A673 (cell line): ENCODE measurements around the gene LPCAT2. TPM values are rescaled to one million over a fixed set of nuclear protein-coding genes. Genes with fewer than 3 reads are reported as not detected.

ENCODE experiments used
- BruUV-seq: library from RNA; stranded (reverse); fragments of 400-500 nt; replicated peaks from 2 replicates; lab custom pipeline; 2021; lab: Mats Ljungman, UMichigan
- CTCF ChIA-PET: fragments of 300-600 bp; sonication (Branson Sonifier 250); formaldehyde crosslinking; loops from one replicate; lab custom pipeline; 2022; ENCODE audit warnings: antibody characterized with exemption; lab: Charles Lee
- POLR2A ChIA-PET: fragments of 300-600 bp; sonication (Branson Sonifier 250); formaldehyde crosslinking; loops from one replicate; lab custom pipeline; 2022; ENCODE audit warnings: antibody characterized with exemption; ENCODE audit not compliant: low non-redundant PET; lab: Charles Lee
- DNase-seq: peaks from one replicate; pipeline ENCODE4 v3.0.0-alpha.2; 2015; ENCODE audit warnings: low spot score
- H3K27ac ChIP-seq: fragments of 200-600 bp; sonication (generic); 2 replicates; pipeline ENCODE4 v1.5.1; 2016; ENCODE audit warnings: mixed run types, low read depth, mild to moderate bottlenecking, mixed read lengths, antibody characterized with exemption, low read length; ENCODE audit not compliant: poor library complexity, severe bottlenecking
- H3K27me3 ChIP-seq: fragments of 200-600 bp; sonication (generic); replicated peaks from 2 replicates; pipeline ENCODE4 v1.6.1; 2017; ENCODE audit warnings: mixed run types, low read depth, mild to moderate bottlenecking, mixed read lengths, antibody characterized with exemption, low read length; ENCODE audit not compliant: insufficient read depth, poor library complexity
- H3K36me3 ChIP-seq: fragments of 200-600 bp; sonication (generic); 2 replicates; pipeline ENCODE4 v1.6.1; 2016; ENCODE audit warnings: mixed run types, mild to moderate bottlenecking, mixed read lengths, antibody characterized with exemption, low read length; ENCODE audit not compliant: insufficient read depth, poor library complexity, severe bottlenecking
- H3K4me1 ChIP-seq: fragments of 200-600 bp; sonication (generic); 2 replicates; pipeline ENCODE4 v1.6.1; 2017; ENCODE audit warnings: mixed run types, mild to moderate bottlenecking, mixed read lengths, antibody characterized with exemption, low read length; ENCODE audit not compliant: insufficient read depth, poor library complexity, severe bottlenecking
- H3K4me3 ChIP-seq: fragments of 200-600 bp; sonication (generic); 2 replicates; pipeline ENCODE4 v1.5.1; 2016; ENCODE audit warnings: low read depth, mixed run types, mild to moderate bottlenecking, mixed read lengths, low read length; ENCODE audit not compliant: poor library complexity, severe bottlenecking
- H3K9me3 ChIP-seq: fragments of 200-600 bp; sonication (generic); 2 replicates; pipeline ENCODE4 v1.6.1; 2016; ENCODE audit warnings: mixed run types, low read depth, mild to moderate bottlenecking, mixed read lengths, antibody characterized with exemption, low read length; ENCODE audit not compliant: poor library complexity, severe bottlenecking
- CTCF ChIP-seq: fragments of 300-800, 200-600 bp; sonication (generic); conservative IDR thresholded peaks from 2 replicates; pipeline ENCODE4 v1.5.1; 2017; ENCODE audit warnings: low read depth, mild to moderate bottlenecking, antibody characterized with exemption, low read length, moderate library complexity, mixed read lengths
- EZH2 ChIP-seq: fragments of 200-600 bp; sonication (generic); IDR thresholded peaks from 2 replicates; pipeline ENCODE4 v1.6.1; 2017; ENCODE audit warnings: borderline replicate concordance, low read depth, mild to moderate bottlenecking, mixed read lengths, antibody characterized with exemption, low read length; ENCODE audit not compliant: poor library complexity, severe bottlenecking
- intact Hi-C: fragments of 100-400 bp; cut with micrococcal nuclease; formaldehyde crosslinking; loops from one replicate; pipeline ENCODE4 v1.10.0; 2022; ENCODE audit not compliant: unreplicated experiment
- total RNA-seq: library from RNA; stranded (reverse); gene quantifications from 2 replicates; pipeline ENCODE4 v1.2.3, GENCODE V29; 2021

Gene LPCAT2
- total RNA-seq, 1 experiment from 2014 or later: 8.2 TPM

GRCh38 chr16:55563797-55564196, 54.9 kb downstream of the LPCAT2 start:
- TF ChIP-seq CTCF (no peak), EZH2 (no peak)
- no TSS peak for BruUV-seq
- Histone ChIP-seq H3K36me3 (no peaks in the 10 kb centered on the region), H3K9me3 (no peaks in the 10 kb centered on the region), H3K4me3 (no peak overlapping the region), H3K27ac (no peak overlapping the region), H3K27me3 (no peaks in the 10 kb centered on the region), H3K4me1 (no peaks in the 10 kb centered on the region)
- ChIA-PET POLR2A (no interaction called here), CTCF (no interaction called here)
- intact Hi-C loops: loop anchor here (10.0 kb wide), 1 partner anchor 281 kb away; no protein-coding TSS in a partner anchor
- DNase-seq: no peak

GRCh38 chr16:55565086-55565485, 56.2 kb downstream of the LPCAT2 start:
- Histone ChIP-seq H3K27ac (no peak overlapping the region), H3K4me1 (no peaks in the 10 kb centered on the region), H3K9me3 (no peaks in the 10 kb centered on the region), H3K36me3 (no peaks in the 10 kb centered on the region), H3K4me3 (no peak overlapping the region), H3K27me3 (no peaks in the 10 kb centered on the region)
- POLR2A ChIA-PET: no interaction called here
- TF ChIP-seq EZH2 (no peak), CTCF (no peak)
- CTCF ChIA-PET: no interaction called here
- intact Hi-C loops: loop anchor here (10.0 kb wide), 1 partner anchor 280 kb away; no protein-coding TSS in a partner anchor
- no TSS peak for BruUV-seq
- DNase-seq: no peak

GRCh38 chr16:55566432-55567175, 57.7 kb downstream of the LPCAT2 start, which contains the start of gene CAPNS2:
Gene CAPNS2 (plus strand): TSS chr16:55566684. CDS start chr16:55566757, 73 bp downstream.
- Histone ChIP-seq H3K4me3 (no peak within 1 kb of the TSS), H3K4me1 (no peaks in the 10 kb centered on the region), H3K27ac (no peak within 1 kb of the TSS), H3K9me3 (no peaks in the 10 kb centered on the region), H3K36me3 (no peaks in the 10 kb centered on the region), H3K27me3 (no peaks in the 10 kb centered on the region)
- ChIA-PET POLR2A (no interaction called here), CTCF (no interaction called here)
- no TSS peak for BruUV-seq
- DNase-seq: no peak
- TF ChIP-seq EZH2: no peak
- TF ChIP-seq CTCF: no peak
- intact Hi-C loops: loop anchor here (10.0 kb wide), 1 partner anchor 278 kb away; no protein-coding TSS in a partner anchor
